ENCODE data around the gene DNAJB8.

Gene DNAJB8

DNA sequence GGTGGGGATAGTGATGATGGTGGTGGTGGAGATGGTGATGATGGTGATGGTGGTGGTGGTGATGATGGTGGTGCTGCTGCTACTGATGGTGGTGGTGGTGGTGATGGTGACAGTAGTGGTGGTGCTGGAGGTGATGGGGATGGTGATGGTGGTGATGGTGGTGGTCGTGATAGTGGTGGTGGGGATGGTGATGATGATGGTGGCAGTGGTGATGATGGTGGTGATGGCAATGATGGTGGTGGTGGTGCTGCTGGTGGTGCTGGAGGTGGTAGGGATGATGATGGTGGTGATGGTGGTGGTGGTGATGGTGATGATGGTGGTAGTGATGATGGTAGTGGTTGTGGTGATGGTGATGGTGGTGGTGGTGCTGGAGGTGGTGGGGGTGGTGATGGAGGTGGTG lies 21.3 kb downstream of the DNAJB8 start:
- DNase-seq (ENCODE audit: low spot score), result no peak

DNA sequence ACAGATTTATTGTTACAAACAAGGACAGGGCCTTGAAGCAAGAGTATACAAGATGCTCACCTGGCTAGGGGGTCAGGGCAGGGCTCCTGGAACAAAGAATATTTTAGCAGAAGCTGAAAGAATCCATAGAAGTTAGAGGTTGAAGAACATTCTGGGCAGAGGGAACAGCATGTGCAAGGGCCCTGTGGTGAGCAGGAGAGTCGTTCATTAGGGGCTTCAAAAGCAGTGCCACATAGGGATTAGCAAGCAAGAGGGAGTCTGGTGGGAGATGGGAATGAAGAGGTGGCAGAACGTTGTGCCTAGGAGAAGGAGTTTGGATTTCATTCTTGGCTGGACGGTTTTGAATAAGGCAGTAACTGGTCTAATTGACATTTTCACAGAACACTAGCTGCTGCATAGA lies 22.9 kb downstream of the DNAJB8 start:
- DNase-seq (ENCODE audit: low spot score), result no peak

DNA sequence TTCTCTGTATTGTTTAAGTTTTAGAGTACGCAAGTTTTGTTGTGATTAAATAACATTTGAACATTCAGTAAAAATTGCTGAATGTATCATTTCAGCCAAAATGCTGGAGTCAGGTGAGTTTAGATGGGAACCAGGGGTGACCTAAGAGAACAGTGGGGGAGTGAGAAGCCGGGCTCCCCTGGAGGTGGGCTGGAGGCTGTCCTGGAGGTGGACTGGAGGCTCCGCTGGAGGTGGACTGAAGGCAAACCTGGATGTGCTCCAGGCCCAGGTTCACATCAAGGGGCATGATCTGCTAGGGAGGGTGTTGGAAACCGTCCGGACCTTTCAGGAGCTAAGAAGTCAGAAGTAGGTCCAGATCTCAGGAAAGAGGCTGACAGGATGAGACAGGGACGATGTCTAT lies 23.7 kb downstream of the DNAJB8 start:
- no peak for DNase-seq (ENCODE audit: low spot score)

DNA sequence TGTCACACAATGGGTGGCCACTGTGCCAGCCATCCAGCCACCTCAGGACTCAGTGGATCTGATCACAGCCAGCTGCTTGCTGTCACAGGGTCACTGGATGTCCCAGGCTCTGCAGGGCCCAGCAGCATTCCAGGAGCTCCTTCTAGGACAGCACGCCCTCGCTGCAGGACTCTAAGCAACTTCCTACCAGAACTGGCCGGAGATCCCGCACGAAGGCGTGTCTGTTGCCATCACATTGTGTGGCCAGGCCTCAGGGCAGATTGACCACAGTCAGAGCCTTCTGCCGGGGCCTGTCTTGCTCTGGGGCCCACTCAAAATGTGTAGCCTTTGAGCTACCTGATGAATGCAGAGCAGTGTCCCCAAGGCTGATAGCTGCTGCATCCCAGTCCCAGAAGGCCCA lies 24.6 kb downstream of the DNAJB8 start:
- DNase-seq (ENCODE audit: low spot score), result no peak

DNA sequence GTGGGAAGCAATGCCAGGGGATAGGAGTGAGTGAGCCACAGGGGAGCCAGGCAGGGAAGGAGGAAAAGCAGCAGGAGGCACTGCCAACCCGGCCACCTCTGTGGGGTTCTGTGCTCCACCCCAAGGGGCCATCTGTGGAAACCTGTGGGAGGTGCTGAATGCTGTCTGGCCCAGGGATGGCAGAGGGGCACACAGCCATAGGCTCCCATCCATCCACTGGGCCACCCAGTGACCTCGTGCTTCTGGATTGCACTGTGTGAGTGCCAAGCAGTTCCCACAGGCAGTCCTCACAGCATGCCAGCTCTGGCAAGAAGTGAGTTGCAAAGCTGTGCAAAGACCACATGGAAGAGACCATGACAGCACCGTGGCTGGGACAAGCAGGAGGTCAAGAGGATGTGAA lies 27.5 kb downstream of the DNAJB8 start:
- DNase-seq (ENCODE audit: low spot score), result no peak

DNA sequence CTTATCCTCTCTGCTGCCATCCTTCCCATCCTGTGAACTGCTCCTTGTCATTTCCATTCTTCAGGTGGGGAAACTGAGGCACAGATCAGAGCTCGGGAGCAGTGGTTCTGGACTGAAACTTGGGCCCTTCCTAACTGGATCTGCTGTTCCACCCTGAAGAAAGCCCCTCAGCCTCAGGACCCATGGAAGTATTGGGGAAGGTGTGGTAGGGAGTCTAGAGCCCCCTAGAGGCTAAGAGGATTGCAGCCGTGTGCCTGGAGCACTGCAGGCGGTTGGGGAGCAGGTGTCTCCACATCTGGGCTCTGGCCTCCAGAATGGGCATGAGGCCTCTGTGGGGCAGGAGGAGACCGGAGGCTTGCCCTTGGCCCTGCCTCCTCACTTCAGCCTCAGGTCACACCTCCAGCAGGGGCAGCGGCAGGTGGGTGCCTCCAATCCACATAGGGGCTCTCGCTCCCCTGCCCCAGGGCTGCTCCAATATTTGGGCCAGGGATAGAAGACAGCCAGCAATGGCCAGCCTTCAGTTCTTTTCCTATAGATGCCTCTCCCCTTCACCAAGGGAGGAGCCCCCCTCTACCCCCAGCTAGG lies 28.1 kb downstream of the DNAJB8 start:
- peak; percentile 68 for DNase-seq (ENCODE audit: low spot score)

DNA sequence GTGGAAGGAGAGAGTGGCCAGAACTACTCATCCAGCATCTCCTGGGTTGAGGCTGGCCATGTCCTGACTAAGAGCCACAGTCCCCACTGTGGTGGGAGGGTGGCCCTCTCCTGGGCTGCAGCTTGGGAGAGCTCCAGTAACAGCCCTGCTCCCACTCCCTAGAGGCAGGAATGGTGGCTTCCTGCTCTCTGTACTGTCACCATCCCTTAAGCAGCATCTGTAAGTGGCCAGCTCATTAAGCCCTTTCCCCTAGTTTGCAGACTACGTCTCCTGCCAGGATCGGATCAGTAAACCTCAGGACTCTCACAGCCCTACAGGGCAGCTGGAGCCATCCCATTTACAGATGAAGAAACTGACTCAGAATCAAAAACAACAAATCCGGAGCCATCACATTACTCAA lies 30.5 kb downstream of the DNAJB8 start:
- no peak for DNase-seq (ENCODE audit: low spot score)

DNA sequence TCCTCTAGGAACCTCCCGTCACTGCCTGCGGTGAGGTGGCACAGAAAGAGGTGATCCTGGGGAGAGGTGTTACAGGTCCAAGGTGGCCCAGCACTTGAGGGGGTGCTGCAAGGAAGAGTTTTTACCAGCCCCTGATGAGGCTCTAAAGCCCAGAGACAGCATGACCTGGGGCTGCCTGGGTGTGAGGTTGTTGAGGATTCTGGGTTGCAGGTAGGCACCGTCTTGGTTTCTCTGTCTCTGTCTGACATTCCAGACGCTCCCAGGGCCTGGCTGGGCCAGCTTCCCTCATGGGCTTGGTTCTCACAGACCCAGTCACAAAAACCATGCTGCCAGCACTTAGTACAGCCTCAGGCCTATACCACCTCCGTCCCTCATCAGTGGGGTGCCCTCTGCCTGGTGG lies 31.1 kb downstream of the DNAJB8 start:
- DNase-seq (ENCODE audit: low spot score), result no peak

DNA sequence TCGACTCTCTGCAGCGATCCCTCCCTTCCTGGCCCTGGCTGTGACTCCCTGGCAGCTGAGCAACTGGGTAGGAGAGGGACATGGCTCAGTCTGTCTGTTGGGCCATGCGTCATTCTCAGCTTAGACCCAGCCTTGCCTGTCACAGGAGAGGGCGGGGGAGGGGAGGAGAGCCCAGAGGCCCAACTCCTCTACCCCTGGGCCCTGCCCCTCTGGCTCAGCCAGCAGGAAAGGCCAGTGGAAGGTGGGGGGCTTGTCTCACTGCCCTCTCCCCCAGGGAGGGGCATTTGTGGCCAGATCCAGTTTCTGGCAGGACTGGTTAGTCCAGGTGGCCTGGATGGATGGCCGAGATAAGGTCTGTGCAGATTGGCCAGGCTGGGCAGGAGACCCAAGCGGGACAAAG lies 31.6 kb downstream of the DNAJB8 start:
- peak; percentile 54 for DNase-seq (ENCODE audit: low spot score)

DNA sequence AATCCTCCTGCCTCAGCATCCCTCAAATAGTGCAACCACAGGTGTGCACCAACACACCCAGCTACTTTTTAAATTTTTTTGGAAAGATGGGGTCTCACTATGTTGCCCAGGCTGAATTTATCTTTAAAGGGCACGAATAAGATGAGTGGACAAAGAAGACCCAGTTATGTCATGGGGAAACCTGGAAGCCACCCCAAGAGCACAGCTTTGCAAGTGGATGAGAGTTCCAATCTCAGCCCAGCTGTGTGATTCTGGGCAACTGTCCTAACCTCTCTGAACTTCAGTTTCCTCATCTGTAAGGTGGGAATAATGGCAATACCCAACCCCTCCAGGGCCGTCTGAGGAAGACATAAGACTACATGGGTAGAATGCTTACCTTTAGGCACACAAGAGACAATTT lies 32.2 kb downstream of the DNAJB8 start:
- DNase-seq (ENCODE audit: low spot score), result no peak

DNA sequence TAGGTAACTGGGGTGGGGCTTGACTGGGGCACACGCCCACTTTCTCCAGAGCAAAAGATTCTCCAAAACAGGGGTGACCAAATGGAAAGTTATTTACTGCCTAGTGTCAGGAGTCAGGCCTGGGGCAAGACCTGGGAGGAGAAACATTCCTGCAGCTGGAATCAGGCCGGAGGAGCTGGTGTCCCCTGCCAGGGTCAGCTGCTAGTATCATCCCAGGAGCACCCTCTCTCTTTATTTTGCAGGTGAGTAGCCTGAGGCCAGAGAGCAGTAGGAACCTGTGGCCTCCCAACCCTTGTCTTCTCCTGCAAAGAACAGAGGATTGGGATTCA lies 32.9 kb downstream of the DNAJB8 start:
- no peak for DNase-seq (ENCODE audit: low spot score)

DNA sequence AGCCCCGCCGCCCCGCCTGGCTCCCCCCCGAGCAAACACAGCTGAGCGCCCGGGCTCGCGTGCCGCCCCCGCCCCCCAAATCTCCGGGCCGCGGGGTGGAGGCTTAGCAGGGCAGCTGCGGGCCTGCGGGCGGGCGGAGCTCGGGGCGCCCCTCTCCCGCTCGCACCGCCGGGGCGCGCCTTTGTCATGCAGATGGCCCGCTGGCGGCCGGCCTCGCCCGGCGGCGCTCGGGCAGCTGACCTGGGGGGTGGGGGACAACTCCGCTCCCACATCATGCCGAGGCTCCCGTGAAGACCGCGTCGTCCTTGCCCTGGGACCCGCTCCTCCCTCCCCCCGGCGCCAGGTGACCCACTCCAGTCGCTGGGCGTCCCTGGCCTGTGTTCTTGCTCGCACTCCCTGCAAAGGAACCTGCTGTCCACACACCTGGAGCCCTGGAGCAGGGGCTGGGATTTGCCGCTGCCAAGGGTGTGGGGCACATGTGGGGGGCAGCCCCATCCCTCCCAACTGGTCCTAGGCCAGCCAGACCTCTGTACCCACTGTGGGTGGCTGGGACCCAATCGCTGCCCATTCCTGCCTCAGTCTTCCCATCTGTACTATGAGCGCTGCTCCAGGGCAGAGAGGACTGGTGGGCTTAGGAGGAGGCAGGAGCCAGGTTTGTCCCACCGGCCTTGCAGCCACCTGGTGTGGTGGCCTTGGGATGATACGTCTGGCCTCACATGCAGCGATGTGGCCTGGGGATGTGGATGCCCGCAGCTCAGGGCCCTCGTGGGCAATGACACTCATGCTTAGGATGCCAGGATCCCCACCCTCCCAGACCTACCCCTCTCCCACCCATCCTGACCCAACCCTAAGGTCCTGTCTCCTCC lies 33.5 kb downstream of the DNAJB8 start:
- DNase-seq (ENCODE audit: low spot score), result peak; percentile 78

DNA sequence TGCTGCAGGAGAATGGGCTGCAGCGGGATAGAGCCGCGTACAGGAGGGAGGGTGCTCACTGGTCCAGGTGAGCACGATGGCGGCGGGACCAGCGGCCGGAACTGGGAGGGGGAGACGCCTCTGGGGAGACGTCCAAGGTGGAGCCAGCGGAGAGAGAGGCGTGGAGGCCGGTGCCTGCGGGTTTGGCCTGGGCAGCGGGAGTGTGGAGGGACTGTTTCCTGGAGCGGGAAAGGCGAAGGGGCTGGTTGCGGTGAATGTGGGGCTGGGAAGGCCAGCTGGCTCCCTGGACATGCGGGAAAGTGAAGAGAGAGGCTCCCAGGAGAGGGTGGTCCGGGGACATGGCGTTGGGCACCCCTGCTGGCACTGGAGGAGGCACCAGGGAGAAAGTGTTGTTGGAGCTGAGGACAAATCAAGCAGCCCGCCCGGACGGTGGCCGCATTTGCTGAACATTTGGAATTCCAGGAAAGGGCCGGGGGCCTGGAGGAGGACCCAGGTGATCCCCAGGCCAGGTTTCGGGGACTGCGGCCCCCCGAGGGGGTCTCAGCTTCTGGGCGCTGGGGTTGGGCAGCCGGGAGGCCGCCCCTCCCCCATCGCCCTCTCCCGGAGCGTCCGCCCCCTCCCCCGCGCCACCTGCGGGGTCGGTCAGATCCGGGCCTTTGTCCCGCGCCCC lies 34.3 kb downstream of the DNAJB8 start:
- peak; percentile 62 for DNase-seq (ENCODE audit: low spot score)

DNA sequence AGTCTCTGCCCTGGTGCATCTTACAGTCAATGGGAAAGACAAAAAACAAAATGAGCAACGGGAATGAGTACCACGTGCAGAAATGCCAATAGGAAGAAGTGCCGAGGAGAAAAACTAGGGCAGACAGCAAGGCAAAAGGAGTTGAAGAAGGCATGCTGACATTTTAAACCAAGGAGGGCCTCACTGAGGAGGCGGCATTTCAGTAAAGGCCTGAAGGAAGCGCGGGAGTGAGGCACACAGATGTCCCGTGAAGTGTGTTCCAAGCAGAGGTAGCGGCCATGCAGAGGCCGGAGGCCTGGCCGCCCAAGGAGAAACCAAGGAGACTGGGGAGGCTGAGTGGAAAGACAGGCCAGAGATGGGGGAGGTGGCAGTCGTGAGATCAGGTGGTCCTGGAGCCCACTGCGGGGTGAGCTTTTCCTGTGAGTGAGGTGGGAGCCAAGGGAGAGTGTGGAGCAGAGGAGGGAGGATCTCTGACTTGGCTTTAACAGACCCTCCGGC lies 34.8 kb downstream of the DNAJB8 start:
- DNase-seq (ENCODE audit: low spot score), result no peak

DNA sequence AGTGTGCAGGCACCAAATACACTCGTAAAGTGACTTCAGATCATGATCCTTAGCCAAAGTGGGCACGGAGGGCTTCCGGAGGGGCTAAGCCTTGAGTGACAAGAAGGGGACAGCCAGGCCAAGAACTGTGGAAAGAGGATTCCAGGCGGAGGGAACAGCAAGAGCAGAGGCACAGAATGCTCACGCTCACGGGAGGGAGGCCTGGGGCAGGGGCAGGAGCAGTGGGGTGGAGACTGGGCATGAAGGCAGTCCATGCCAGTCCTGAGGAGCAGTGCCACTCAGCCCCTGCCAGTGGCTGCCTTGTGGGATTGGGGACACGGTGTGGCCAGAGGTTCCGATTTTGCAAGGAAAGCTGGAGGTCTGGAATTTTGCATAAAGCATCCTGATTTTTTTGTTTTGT lies 36.0 kb downstream of the DNAJB8 start:
- no peak for DNase-seq (ENCODE audit: low spot score)

DNA sequence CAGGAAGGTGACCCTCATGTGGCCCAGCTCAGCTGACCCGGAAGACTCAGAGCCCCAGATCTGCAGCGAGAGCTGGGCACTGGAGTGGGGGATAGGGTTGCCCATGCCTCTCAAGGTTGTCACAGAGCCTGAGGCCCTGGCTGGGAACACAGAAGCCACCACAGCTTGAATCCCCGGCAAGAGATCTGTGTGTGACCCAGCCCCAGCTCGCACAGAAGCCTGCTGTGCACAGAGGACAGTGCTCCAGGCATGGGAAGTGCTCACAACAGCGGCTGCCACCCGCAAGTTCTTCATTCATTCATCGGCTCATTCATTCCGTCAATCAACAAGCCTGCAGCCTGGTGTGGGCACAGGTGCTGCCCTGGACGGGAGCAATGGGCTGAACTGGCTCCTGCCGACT lies 36.4 kb downstream of the DNAJB8 start:
- no peak for DNase-seq (ENCODE audit: low spot score)

DNA sequence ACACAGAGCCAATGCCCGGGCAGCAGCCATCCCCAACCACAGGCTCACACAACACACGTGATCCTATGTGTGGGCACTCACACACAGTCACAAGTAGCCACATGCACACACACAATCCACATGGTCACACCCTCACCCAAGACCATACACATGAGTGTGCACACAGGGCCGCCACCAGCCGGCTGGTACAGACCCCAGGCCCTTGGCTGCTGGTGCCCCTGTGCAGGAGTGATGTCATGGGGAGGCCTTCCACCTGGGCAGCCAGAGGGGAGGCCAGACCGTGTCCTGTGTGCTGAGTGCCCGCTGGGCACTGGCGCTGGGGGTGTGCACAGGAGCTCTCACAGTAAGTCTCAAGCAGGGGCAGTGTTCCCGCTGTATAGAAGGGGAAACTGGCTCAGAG lies 36.9 kb downstream of the DNAJB8 start:
- DNase-seq (ENCODE audit: low spot score), result no peak

DNA sequence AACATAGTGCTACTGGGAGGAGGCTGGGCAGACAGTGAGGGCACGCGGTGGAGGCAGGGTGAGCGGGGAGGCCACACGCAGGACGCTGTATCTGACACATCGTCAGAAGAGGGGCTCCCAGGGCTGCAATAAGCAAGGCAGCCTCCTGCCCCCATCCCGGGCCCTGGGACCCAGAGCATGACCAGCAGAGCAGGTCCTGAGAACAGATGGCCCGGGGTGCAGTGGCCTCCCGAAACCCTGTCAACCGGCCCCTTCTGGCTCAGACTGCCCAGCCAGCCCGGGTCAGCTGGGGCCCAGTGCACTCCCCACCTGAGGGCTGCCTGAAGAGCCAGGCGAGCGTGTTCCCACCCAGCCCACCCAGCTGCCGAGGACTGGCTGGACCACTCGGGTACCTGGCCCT lies 37.4 kb downstream of the DNAJB8 start:
- no peak for DNase-seq (ENCODE audit: low spot score)

DNA sequence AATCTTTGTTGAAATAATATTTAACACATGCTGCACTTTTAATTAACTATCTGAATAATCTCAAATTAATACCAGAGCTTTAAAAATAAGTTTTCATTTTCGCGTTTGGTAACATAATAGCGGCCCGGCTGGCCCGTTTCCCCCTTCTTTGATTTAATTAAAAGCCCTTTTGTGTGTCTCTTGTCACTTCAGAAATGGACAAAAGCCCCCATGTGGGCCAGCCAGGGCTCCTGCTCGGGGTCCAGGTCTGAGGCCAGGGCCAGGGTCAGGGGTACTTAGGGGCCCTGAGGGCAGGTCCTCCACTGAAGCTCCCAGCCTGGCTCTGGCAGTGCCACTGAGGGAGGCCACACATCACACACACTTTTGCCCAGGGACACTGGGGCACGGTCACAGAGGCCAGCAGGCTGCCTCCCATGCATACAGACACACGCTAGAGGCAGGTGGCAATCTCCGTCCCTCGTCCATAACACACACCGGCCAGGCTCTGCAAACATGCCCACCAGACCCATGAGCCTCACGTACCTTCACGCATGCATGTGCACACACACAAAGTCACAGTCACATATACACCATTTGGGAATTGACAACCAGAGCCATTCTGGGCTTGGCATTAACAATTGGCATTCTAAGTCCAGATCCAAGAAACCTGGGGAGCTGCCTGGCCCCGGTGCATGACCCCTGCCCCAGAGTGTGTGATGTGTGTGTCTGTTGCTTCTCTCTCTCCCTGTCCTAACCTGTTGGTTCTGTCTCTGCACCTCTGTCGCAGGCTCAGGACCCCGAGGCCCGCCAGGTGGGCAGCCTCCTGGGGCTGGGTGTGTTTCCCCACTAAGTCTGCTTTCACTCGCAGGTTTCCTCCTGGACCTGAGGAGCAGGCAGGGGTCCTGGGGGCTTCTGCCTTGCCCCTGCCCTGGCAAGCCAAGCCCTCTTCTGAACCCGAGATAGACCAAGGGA lies 38.5 kb downstream of the DNAJB8 start:
- no peak for DNase-seq (ENCODE audit: low spot score)

DNA sequence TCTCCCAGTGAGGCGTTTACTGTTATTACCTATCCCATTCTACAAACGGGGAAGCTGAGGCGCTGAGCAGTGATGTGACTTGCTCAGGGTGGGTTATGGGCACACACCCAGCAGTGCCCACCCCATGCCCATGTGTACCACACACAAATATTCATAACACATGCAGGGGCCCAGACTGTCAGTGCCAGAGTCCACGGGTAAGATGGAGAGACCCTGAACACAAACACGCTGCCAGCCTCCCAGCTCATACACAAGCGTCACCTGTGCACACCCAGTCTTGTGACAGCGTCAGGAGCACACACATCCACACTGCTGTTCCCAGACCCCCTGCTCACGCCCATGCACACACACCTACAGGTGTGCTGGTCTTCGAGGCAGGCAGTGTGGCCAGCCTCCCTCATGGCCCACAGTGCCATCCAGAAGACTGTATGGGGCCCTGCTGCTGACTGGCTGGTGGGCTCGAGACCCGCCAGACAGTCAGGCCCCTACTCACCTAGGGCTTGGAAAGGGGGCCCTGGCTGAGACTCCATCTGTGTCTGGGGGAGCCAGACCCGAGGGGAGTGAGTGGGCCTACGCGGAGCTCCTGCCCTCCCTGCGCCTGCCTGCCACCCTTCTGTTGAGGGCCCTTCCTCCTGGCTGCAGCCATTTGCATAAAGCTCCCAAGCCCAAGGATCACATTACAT lies 39.4 kb downstream of the DNAJB8 start:
- no peak for DNase-seq (ENCODE audit: low spot score)

DNA sequence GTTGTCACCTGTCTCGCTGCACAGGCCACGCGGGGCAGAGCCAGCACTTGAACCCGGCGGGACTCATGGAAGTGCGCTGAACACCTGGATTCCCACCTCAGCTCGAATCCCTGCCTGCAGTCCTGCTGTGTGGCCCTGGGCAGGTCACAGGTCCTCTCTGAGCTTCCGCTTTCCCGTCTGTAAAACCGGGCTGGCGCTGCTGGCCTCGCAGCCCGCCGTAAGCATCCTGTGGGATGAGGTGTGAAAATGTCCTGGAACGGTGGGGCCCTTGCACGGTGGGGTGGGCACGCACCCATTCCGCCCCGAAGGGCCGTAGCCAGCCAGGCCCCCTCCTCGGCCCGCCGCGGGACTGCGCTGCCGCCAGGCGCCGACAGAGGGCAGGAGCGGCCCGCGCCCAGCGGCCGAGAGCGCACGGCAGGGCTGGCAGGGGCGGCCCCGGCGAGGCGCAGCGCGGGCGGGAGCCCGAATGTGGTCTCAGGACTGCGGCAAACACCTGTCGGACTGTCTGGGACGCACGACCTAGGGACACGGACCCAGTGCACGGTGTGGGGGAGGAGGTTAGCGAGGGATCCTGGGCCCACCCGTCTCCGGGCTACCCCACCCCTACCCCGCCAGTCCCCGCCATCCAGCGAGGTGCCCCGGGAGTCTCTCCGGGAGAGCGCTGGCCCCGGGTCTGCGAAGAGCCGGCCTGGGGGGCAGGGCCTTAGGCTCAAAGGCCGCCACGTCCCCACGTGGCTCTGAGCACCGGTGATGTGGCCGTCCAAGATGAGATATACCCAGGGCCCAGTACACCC lies 40.4 kb downstream of the DNAJB8 start:
- peak; percentile 99 for DNase-seq (ENCODE audit: low spot score)
